Lung microvascular endothelial cell (primary cell): Measurements from ENCODE around the gene OR4N2. TPM values are rescaled to one million over a fixed set of nuclear protein-coding genes. Genes with fewer than 3 reads are reported as not detected.
"Not testable (repeated sequence)": the region's sequence is repeated elsewhere in the genome, so short reads cannot be mapped to it uniquely, and the experiment has no call there.

ENCODE experiments used
- DNase-seq, 2 donors: peaks; one replicate each; pipeline versions ENCODE4 v3.0.0 to v3.0.0-alpha.2; 2010; ENCODE audit warnings: low read depth in 2 of 2
- total RNA-seq: library from RNA; depleted of rRNA; stranded (reverse); fragments of >200 nt; gene quantifications from 2 replicates; pipeline ENCODE4 v1.2.1, GENCODE V29; 2014

OR4N2 gene
- total RNA-seq: not detected in 2 replicates

DNA sequence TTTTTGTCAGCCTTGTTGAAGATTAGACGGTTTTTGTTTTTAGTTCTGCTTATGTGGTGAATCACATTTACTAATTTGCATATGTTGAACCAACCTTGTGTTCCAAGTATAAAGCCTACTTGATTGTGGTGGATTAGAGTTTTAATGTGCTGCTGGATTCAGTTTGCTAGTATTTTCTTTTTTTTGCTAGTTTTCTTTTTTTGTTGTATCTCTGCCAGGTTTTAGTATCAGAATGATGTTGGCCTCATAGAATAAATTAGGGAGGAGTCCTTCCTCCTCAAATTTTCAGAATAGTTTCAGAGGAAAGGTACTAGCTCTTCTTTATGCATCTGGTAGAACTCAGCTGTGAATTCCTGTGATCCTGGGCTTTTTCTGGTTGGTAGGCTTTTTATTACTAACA lies at the start of gene OR4N2:
OR4N2 (plus strand) TSS at position 301 of the 400 bp plus-strand sequence. CDS start 23,679 bp downstream, outside the sequence.
- not testable (repeated sequence) for DNase-seq

DNA sequence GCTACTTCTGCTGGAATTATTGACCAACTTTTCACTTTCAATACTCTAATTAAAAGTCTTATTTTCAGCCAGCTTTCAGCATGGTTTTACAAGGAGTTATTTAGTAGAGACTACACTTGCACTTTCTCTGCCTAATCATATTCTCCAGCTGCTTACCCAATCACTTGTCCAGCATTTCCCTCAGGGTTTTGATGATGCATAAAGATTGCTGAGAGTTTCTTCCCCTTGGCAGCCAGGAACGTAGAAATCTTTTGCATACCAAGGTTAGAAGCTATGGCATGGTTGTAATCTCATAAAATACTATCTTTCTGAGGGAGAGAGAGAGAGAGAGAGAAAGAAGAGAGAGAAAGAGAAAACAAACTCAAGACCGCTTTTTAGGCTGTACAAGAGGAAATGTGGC lies 49.4 kb upstream of the OR4N2 start:
- no peak for DNase-seq

DNA sequence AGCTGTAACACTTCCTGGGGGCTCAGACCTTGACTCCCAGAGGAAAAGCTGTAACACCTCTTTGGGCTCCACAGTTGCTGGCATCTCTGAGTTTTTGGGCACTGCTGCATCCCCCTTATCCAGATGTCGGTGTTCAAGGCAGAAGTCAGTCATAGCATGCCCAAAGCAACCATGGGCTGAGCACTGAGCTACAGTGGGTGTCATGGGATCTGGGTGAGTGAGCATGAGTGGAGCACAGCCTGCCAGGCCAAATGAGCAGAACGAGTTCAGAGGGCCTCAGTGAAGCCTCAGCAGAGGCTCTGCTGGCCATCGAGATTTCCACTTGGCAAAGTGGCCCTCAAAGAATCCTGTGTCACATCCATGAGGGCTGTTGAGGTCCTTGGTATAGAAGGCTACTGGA lies 32.1 kb upstream of the OR4N2 start:
- not testable (repeated sequence) for DNase-seq

DNA sequence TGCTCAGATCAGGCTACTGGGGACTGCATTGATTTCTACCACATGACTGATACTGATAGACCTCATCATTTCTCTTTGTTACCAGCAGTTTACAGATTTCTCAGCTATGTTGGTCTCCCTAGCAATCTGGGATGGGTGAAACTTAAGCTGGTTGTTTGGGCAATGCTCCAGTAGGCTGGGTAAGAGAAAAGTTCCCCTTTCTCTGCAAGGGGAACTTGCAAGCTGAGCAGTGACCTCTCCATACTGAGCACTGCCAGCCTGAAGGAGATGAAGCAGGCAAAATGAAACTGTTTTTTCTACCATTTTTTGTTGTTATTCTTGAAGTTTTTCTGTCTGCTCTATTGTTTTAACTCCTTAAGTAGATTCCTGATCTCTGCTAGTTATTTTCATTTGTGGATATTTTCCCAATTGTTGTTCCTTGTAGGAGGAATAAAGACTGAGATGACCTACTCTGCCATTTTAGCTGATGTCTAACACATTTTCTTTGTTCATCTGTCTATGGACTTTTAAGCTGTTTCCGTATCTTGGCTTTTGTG lies 31.6 kb upstream of the OR4N2 start:
- no peak for DNase-seq

- DNase-seq: not testable (repeated sequence)
These were observed 31.1 kb upstream of the OR4N2 start for GRCh38 chr14:19772454-19772853.

DNA sequence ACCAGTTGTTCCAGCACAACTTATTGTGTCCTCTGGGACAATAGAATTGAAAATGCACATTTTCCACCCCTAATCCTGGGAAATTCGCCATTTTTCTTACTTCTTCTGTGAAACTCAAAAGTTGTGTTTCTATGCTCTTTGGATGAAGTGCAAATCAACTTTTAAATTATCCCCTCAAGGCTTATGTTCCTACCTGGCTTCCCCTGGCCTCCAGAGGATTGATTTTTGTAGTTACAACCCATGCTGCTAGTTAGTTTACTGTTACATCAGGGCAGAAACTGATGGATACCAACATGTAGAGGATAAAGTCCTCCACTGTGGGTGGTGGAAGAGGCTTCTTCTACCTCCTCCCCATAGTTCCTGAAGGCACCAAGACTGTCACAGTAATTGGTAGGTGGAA lies 30.4 kb upstream of the OR4N2 start, which contains the start of gene OR4M1:
OR4M1 (plus strand) TSS at position 301 of the 400 bp plus-strand sequence. CDS start 6,819 bp downstream, outside the sequence.
- not testable (repeated sequence) for DNase-seq

DNA sequence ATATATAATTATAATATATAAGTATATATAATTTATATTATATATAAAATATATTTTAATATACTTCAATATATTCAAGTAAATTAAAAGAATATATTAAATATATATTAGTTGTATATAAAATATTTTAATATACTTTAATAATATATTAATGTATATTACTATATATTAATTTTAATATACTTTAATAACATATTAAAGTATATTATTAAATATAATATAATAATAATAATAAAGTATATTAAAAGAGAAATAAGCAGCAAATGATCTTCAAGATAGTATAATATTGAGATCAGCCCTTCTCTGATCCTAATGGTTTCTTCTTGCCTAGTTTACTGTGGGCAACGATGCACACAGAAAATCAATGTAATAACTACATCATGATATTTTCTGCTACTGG lies 28.0 kb upstream of the OR4N2 start:
- no peak for DNase-seq

DNA sequence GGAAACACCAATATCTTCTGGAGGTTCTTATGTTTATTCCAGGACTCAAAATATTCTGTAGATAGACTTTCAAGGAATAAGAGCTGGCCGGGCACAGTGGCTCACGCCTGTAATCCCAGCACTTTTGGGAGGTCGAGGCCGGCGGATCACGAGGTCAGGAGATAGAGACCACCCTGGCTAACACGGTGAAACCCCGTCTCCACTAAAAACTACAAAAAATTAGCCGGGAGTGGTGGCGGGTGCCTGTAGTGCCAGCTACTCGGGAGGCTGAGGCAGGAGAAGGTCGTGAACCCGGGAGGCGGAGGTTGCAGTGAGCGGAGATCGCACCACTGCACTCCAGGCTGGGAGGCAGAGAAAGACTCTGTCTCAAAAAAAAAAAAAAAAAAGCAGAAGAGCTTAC lies 17.7 kb upstream of the OR4N2 start:
- not testable (repeated sequence) for DNase-seq

DNA sequence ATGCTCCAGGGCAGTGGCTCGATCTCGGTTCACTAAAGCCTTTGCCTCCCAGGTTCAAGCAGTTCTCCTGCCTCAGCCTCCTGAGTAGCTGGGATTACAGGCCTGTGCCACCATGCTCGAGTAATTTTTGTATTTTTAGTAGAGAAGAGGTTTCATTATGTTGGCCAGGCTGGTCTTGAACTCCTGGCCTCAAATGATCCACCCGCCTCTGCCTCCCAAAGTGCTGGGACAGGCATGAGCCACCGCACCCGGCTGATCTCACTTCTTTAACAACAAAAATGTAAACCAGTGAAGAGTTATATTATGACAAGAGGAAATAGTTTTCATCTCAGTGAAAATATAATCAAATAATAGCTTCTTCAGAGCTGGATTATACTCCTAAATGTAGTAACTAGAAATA lies 16.3 kb upstream of the OR4N2 start:
- DNase-seq: not testable (repeated sequence)

- not testable (repeated sequence) for DNase-seq
These were observed 15.4 kb upstream of the OR4N2 start for GRCh38 chr14:19788150-19788549.

GRCh38 chr14:19796520-19797108 lies 7.0 kb upstream of the OR4N2 start:
- DNase-seq: not testable (repeated sequence)

- DNase-seq: no peak
These were observed 3.7 kb upstream of the OR4N2 start for GRCh38 chr14:19799880-19800279.

DNA sequence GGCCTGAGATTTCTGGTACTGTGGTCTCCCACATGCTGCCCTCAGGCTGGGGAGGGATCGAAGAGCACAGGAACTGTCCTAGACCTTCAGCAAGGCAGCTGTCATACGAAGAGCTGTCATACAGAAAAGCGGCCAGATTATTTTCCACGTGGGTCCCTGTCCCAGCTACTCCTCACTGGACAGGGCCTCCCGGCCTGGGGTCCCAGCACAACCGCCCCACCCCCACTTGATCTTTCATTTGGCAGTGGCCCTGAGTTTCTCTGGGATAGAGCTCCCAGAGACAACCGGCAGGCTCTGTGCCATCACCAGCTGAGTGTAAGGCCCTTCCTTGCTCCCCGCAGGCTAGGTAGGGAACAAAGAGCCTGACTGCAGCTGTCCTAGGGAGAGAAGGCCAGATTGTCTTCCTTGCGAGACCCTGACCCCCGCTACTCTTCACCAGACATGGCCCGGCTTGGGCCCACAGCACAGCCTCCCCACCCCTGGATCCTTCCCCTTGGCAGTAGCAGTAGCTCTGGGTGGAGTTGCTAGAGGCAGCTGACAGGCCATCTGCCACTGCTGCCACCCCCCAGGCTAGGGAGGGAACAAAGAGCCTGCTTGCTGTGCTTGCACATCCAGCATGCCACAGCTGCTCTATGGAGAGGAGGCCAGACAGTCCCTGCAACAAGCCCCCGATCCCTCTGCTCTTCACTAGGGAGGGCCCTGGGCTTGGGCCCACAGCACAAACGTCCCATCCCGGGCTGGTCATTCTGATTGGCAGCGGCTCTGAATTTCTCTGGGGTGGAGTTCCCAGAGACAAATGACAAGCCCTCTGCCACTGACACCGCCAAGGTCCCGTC lies 3.1 kb upstream of the OR4N2 start:
- DNase-seq: no peak

DNA sequence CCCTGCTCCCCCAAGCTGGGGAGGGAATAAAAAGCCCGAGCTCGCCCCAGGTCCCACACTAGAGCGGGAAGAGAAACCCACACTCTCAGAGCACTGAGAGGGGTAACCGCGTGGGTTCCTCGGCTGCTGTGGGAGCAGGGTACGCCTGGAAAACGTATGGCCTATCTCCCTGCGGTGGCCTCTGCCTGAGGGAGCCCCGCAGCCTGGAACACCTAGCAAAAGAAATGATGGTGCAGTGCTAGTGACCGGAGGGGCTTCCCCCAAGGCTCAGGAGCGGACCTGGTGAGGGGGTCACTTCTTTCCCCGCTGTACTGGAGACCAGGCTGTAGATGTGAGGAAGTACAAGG lies 2.5 kb upstream of the OR4N2 start:
- no peak for DNase-seq

DNA sequence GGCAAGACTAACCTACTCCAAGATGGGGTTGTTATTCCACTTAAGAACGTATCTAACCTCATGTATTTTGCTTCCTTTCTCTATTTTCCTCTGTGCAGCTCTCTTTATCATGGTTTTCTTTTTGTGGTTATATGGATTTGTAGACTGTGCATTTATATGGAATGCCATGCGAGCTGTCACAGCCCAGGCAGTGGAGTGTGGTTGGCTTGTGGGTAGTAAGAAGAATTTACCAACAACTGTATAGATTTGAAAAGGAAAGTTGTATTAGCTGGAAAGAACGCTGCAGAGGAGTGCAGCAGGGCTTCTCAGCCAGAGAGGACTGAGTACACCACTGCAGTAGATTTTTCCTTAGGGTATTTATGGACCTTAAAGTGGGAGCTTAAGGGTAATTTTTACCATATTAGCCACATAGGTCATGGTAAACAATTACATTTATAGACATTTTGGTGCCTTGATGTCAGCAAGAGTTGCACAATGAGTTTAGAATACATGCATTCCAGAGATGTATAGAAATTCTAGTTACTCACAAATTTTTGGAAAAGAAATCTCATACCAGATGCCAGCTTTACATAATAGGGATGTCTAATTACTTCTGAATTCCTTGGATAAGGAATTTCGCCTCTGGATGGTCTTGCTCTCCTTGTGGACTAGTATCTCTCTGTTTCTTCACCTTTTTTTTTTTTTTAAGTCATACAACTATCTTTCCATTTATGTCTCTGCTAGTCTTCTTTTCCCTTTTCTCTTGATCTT lies 9.8 kb downstream of the OR4N2 start:
- not testable (repeated sequence) for DNase-seq

GRCh38 chr14:19819879-19820278 lies 16.3 kb downstream of the OR4N2 start:
- DNase-seq: not testable (repeated sequence)

DNA sequence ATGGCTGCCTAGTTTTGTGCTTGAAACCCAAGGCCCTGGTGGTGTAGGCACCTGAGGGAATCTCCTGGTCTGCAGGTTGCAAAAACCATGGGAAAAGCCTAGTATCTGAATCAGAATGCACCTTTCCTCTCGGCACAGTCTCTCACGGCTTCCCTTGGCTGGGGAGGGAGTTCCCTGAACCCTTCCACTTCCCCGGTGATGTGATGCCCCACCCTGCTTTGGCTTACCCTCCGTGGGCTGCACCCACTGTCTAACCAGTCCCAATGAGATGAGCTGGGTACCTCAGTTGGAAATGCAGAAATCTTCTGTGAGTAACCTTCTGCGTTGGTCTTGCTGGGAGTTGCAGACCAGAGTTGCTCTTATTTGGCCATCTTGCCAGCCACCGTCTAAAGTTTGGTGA lies 17.4 kb downstream of the OR4N2 start:
- not testable (repeated sequence) for DNase-seq

DNA sequence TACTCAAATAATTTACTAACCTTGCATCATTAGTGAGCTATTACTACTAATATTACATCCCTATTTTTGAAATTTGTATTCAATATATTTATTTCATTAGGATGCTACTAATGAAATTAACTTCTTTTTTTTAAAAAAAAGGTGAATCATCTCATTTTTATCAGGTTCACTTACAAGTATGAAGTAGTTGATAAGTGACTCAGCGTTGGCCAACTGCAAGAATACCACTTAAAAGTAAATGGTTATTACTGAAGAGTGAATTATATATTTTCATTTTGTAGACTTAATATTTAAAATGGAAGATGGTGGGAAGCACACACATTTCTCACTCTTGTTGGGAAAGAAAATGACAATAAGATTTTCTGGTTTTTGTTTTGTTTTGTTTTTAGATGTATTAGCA lies 19.6 kb downstream of the OR4N2 start:
- DNase-seq: no peak

DNA sequence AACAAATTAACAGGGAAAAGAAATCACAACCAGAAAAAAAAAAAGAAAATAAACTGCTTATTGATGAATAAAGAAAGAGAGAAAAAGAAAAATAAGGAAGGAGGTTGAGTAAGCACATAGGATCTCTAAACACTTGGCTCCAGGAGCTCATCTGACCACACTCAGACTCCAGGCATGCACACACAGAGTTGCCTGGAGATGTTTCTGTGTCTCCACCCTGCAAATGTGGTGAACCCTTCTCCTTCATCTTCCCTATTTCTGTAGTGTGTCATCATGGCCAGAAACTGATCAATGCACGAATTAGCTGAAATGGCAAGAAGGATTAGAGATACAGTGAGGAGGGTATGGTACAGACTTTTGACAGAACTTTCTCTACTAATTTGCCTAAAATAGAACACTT lies 20.2 kb downstream of the OR4N2 start:
- no peak for DNase-seq

- DNase-seq: not testable (repeated sequence)
These were observed 24.2 kb downstream of the OR4N2 start for GRCh38 chr14:19827626-19828244.

GRCh38 chr14:19828314-19828713 lies 24.7 kb downstream of the OR4N2 start:
- no peak for DNase-seq
